OCI-LY1 (cell line): ENCODE results near the gene SMIM14.

Experiments
- EZH2 ChIP-seq: fragments of 200-600 bp; sonication (generic), shearing (Covaris generic); IDR thresholded peaks from 2 replicates; pipeline ENCODE4 v1.8.0; 2017; ENCODE audit warnings: borderline replicate concordance, mixed run types, mild to moderate bottlenecking, antibody characterized with exemption, low read length, moderate library complexity, mixed read lengths
- TF ChIP-seq, protein P1 (sequence below): fragments of 200-600 bp; sonication (generic), shearing (Covaris generic); IDR thresholded peaks from 2 replicates; pipeline ENCODE4 v1.5.1; 2017; ENCODE audit warnings: mild to moderate bottlenecking, antibody characterized with exemption, low read length, moderate library complexity, mixed read lengths

DNA sequence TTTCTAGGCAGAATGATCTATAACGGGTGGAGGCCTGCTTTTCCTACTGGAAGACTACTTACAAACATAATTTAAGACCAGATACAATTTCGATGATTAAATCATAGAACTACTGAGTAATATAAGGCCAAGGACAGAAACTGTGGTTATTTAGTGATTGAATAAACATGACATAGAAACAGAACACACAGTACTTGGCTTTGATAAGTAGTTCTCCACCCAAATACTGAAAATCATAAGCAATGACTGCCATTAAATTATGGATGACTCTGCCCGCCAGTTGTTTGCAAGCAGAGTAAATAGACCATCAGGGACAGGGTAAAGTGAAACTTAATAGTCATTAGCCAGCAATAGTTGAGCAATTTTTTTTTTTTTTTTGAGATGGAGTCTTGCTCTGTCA, 17.2 kb upstream of the SMIM14 start:
- TF ChIP-seq, protein P1, sequence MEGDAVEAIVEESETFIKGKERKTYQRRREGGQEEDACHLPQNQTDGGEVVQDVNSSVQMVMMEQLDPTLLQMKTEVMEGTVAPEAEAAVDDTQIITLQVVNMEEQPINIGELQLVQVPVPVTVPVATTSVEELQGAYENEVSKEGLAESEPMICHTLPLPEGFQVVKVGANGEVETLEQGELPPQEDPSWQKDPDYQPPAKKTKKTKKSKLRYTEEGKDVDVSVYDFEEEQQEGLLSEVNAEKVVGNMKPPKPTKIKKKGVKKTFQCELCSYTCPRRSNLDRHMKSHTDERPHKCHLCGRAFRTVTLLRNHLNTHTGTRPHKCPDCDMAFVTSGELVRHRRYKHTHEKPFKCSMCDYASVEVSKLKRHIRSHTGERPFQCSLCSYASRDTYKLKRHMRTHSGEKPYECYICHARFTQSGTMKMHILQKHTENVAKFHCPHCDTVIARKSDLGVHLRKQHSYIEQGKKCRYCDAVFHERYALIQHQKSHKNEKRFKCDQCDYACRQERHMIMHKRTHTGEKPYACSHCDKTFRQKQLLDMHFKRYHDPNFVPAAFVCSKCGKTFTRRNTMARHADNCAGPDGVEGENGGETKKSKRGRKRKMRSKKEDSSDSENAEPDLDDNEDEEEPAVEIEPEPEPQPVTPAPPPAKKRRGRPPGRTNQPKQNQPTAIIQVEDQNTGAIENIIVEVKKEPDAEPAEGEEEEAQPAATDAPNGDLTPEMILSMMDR: no peak
- TF ChIP-seq EZH2: no peak
